Measurements from ENCODE around the gene PROX2.

The PROX2 gene

GRCh38 chr14:74871819-74872218 lies 4.1 kb downstream of the PROX2 start:
- DNase-seq, result no peak

GRCh38 chr14:74868739-74869138 lies 7.2 kb downstream of the PROX2 start:
- no peak for DNase-seq

GRCh38 chr14:74867673-74868072 lies 8.3 kb downstream of the PROX2 start:
- DNase-seq, result no peak

GRCh38 chr14:74866708-74867389 lies 9.1 kb downstream of the PROX2 start:
- DNase-seq, result no peak

- no peak for DNase-seq
These were observed 10.8 kb downstream of the PROX2 start for GRCh38 chr14:74865156-74865555.

GRCh38 chr14:74864198-74864597 lies 11.7 kb downstream of the PROX2 start:
- DNase-seq, result no peak

GRCh38 chr14:74863274-74863673 lies 12.7 kb downstream of the PROX2 start:
- DNase-seq, result no peak

GRCh38 chr14:74861734-74862090 lies 14.2 kb downstream of the PROX2 start:
- DNase-seq, result no peak

GRCh38 chr14:74860899-74861733 lies 14.8 kb downstream of the PROX2 start:
- peak; percentile 94 for DNase-seq

GRCh38 chr14:74859757-74860552 lies 16.0 kb downstream of the PROX2 start:
- DNase-seq, result no peak

GRCh38 chr14:74858022-74858421 lies 17.9 kb downstream of the PROX2 start:
- no peak for DNase-seq

GRCh38 chr14:74856366-74856765 lies 19.6 kb downstream of the PROX2 start:
- no peak for DNase-seq

- no peak for DNase-seq
These were observed 20.0 kb downstream of the PROX2 start for GRCh38 chr14:74855945-74856344.

GRCh38 chr14:74855021-74855420 lies 20.9 kb downstream of the PROX2 start:
- DNase-seq, result no peak

GRCh38 chr14:74853581-74853980 lies 22.4 kb downstream of the PROX2 start:
- no peak for DNase-seq

GRCh38 chr14:74852922-74853530 lies 22.9 kb downstream of the PROX2 start:
- no peak for DNase-seq

- no peak for DNase-seq
These were observed 27.2 kb downstream of the PROX2 start for GRCh38 chr14:74848768-74849167.

- no peak for DNase-seq
These were observed 28.8 kb downstream of the PROX2 start for GRCh38 chr14:74846968-74847665.

- DNase-seq, result no peak
These were observed 29.8 kb downstream of the PROX2 start for GRCh38 chr14:74846168-74846567.

- DNase-seq, result no peak
These were observed 32.3 kb downstream of the PROX2 start for GRCh38 chr14:74843653-74844052.

GRCh38 chr14:74841230-74842207 lies 34.4 kb downstream of the PROX2 start:
- DNase-seq, result no peak

All from effector CD8-positive, alpha-beta T cell (primary cell).